GM19351 (cell line): ENCODE results near the gene ASTN2.
A peak's percentile ranks its signal among the peaks of the same experiment; 100 is the strongest.

Experiments
- ATAC-seq: cut with Tn5 transposase; IDR thresholded peaks from one replicate; pipeline ENCODE4 v1.9.1; 2021; ENCODE audit warnings: mild to moderate bottlenecking, moderate library complexity; ENCODE audit not compliant: unreplicated experiment

The ASTN2 gene

GRCh38 chr9:117414220-117414905 is 494 bp downstream of the ASTN2 start:
- no peak for ATAC-seq

GRCh38 chr9:117413346-117414219 is 1.3 kb downstream of the ASTN2 start:
- no peak for ATAC-seq

- ATAC-seq: no peak
Observed at GRCh38 chr9:117412841-117413240, 2.0 kb downstream of the ASTN2 start.

- ATAC-seq: no peak
Observed at GRCh38 chr9:117412006-117412715, 2.7 kb downstream of the ASTN2 start.

GRCh38 chr9:117411547-117411946 is 3.3 kb downstream of the ASTN2 start:
- ATAC-seq: peak; percentile 66

GRCh38 chr9:117409321-117409720 is 5.5 kb downstream of the ASTN2 start:
- no peak for ATAC-seq

GRCh38 chr9:117407436-117408022 is 7.3 kb downstream of the ASTN2 start:
- no peak for ATAC-seq

GRCh38 chr9:117405950-117406705 is 8.7 kb downstream of the ASTN2 start:
- no peak for ATAC-seq

- no peak for ATAC-seq
Observed at GRCh38 chr9:117403848-117404247, 11.0 kb downstream of the ASTN2 start.

- no peak for ATAC-seq
Observed at GRCh38 chr9:117403403-117403811, 11.4 kb downstream of the ASTN2 start.

- no peak for ATAC-seq
Observed at GRCh38 chr9:117400171-117400570, 14.7 kb downstream of the ASTN2 start.

GRCh38 chr9:117395151-117395650 is 19.7 kb downstream of the ASTN2 start:
- no peak for ATAC-seq

GRCh38 chr9:117394655-117395054 is 20.2 kb downstream of the ASTN2 start:
- no peak for ATAC-seq

GRCh38 chr9:117392992-117393391 is 21.9 kb downstream of the ASTN2 start:
- ATAC-seq: no peak

- no peak for ATAC-seq
Observed at GRCh38 chr9:117387422-117387821, 27.4 kb downstream of the ASTN2 start.

GRCh38 chr9:117379341-117379740 is 35.5 kb downstream of the ASTN2 start:
- no peak for ATAC-seq

GRCh38 chr9:117377046-117377445 is 37.8 kb downstream of the ASTN2 start:
- ATAC-seq: no peak

- ATAC-seq: no peak
Observed at GRCh38 chr9:117375956-117376355, 38.9 kb downstream of the ASTN2 start.

GRCh38 chr9:117374076-117374725 is 40.7 kb downstream of the ASTN2 start:
- no peak for ATAC-seq
